SK-N-SH treated with all-trans-retinoic acid at 6 μM for 48 hours (cell line): ENCODE data around the gene BAG3.

Experiments used
- ATAC-seq: fragments of 200-7000 bp; cut with Tn5 transposase; 3 replicates; pipeline ENCODE4 v1.9.1; 2020; ENCODE audit warnings: mild to moderate bottlenecking, moderate library complexity
- BACH2 ChIP-seq: fragments of 250-450 bp; sonication (Bioruptor Pico); IDR thresholded peaks from 2 replicates; pipeline ENCODE4 v1.9.0; 2021; ENCODE audit warnings: mild to moderate bottlenecking, borderline replicate concordance
- ESRRG ChIP-seq: fragments of 250-450 bp; sonication (Bioruptor Pico); IDR thresholded peaks from 2 replicates; pipeline ENCODE4 v1.6.1; 2021; ENCODE audit warnings: mild to moderate bottlenecking
- GLIS3 ChIP-seq: fragments of 250-450 bp; sonication (Bioruptor Pico); IDR thresholded peaks from 2 replicates; pipeline ENCODE4 v1.5.0; 2020; ENCODE audit warnings: mild to moderate bottlenecking, moderate library complexity
- ISL1 ChIP-seq: fragments of 250-450 bp; sonication (Bioruptor Pico); IDR thresholded peaks from 2 replicates; pipeline ENCODE4 v2.1.2; 2022; ENCODE audit warnings: mild to moderate bottlenecking, moderate library complexity
- OSR1 ChIP-seq: fragments of 250-450 bp; sonication (Bioruptor Pico); IDR thresholded peaks from 2 replicates; pipeline ENCODE4 v1.8.0; 2022; ENCODE audit warnings: moderate library complexity, mild to moderate bottlenecking, inconsistent platforms
- PATZ1 ChIP-seq: fragments of 250-450 bp; sonication (Bioruptor Pico); IDR thresholded peaks from 2 replicates; pipeline ENCODE4 v1.8.0; 2020; ENCODE audit warnings: mild to moderate bottlenecking, moderate library complexity, borderline replicate concordance
- POU6F1 ChIP-seq: fragments of 250-450 bp; sonication (Bioruptor Pico); IDR thresholded peaks from 2 replicates; pipeline ENCODE4 v1.8.0; 2021; ENCODE audit warnings: low read depth, mild to moderate bottlenecking, moderate library complexity, borderline replicate concordance
- PPARA ChIP-seq: fragments of 250-450 bp; sonication (Bioruptor Pico); IDR thresholded peaks from 2 replicates; pipeline ENCODE4 v1.5.0; 2020; ENCODE audit warnings: mild to moderate bottlenecking, borderline replicate concordance
- SNAI2 ChIP-seq: fragments of 250-450 bp; sonication (Bioruptor Pico); IDR thresholded peaks from 2 replicates; pipeline ENCODE4 v1.5.0; 2020; ENCODE audit warnings: mild to moderate bottlenecking, moderate library complexity
- TCF4 ChIP-seq: fragments of 250-450 bp; sonication (Bioruptor Pico); IDR thresholded peaks from 2 replicates; pipeline ENCODE4 v1.8.0; 2021; ENCODE audit warnings: mild to moderate bottlenecking, moderate library complexity, borderline replicate concordance
- TOX ChIP-seq: fragments of 250-450 bp; sonication (Bioruptor Pico); IDR thresholded peaks from 2 replicates; pipeline ENCODE4 v1.8.0; 2021; ENCODE audit warnings: mild to moderate bottlenecking, moderate library complexity, borderline replicate concordance
- TSHZ2 ChIP-seq: fragments of 250-450 bp; sonication (Bioruptor Pico); IDR thresholded peaks from 2 replicates; pipeline ENCODE4 v1.5.0; 2020; ENCODE audit warnings: mild to moderate bottlenecking, moderate library complexity
- ZC3H10 ChIP-seq: fragments of 250-450 bp; sonication (Bioruptor Pico); IDR thresholded peaks from 2 replicates; pipeline ENCODE4 v1.5.1; 2021; ENCODE audit warnings: mild to moderate bottlenecking, moderate library complexity
- ZFP3 ChIP-seq: fragments of 250-450 bp; sonication (Bioruptor Pico); IDR thresholded peaks from 2 replicates; pipeline ENCODE4 v1.5.0; 2020; ENCODE audit warnings: mild to moderate bottlenecking, moderate library complexity
- ZFP30 ChIP-seq: fragments of 450-650 bp; formaldehyde crosslinking; IDR thresholded peaks from 2 replicates; pipeline ENCODE4 v1.5.0; 2022; ENCODE audit warnings: mild to moderate bottlenecking, moderate library complexity
- ZNF565 ChIP-seq: fragments of 450-650 bp; formaldehyde crosslinking; conservative IDR thresholded peaks from 2 replicates; pipeline ENCODE4 v1.5.0; 2020; ENCODE audit warnings: low read depth, mild to moderate bottlenecking, moderate library complexity
- ZNF70 ChIP-seq: fragments of 450-650 bp; formaldehyde crosslinking; IDR thresholded peaks from 2 replicates; pipeline ENCODE4 v1.5.0; 2020; ENCODE audit warnings: mild to moderate bottlenecking, moderate library complexity
- TF ChIP-seq, protein P1 (sequence below): fragments of 250-450 bp; sonication (Bioruptor Pico); IDR thresholded peaks from 2 replicates; pipeline ENCODE4 v1.5.1; 2020; ENCODE audit warnings: low read depth, mild to moderate bottlenecking, moderate library complexity
- TF ChIP-seq, protein P2 (sequence below): fragments of 250-450 bp; sonication (Bioruptor Pico); IDR thresholded peaks from 2 replicates; pipeline ENCODE4 v1.5.1; 2021; ENCODE audit warnings: mild to moderate bottlenecking, moderate library complexity

Gene BAG3

GRCh38 chr10:119673271-119673670 lies 22.1 kb downstream of the BAG3 start:
- peak; percentile 8; the same call in 1 of the 3 replicates for ATAC-seq
- TF ChIP-seq ESRRG (CRISPR knock-in tag) (no peak), TSHZ2 (CRISPR knock-in tag) (no peak), TOX (no peak), PPARA (CRISPR knock-in tag) (no peak), ZFP3 (CRISPR knock-in tag) (no peak), ZNF70 (CRISPR knock-in tag) (no peak), ZC3H10 (CRISPR knock-in tag) (no peak), TCF4 (no peak), SNAI2 (CRISPR knock-in tag) (no peak), ISL1 (CRISPR knock-in tag) (no peak)

- ATAC-seq = peak; percentile 44
- TF ChIP-seq PATZ1 (no peak), ISL1 (CRISPR knock-in tag) (no peak), OSR1 (CRISPR knock-in tag) (no peak), ESRRG (CRISPR knock-in tag) (no peak), TSHZ2 (CRISPR knock-in tag) (no peak), ZNF565 (CRISPR knock-in tag) (no peak), GLIS3 (no peak), ZNF70 (CRISPR knock-in tag) (no peak), ZFP30 (CRISPR knock-in tag) (no peak), BACH2 (no peak), ZFP3 (CRISPR knock-in tag) (no peak), PPARA (CRISPR knock-in tag) (no peak), SNAI2 (CRISPR knock-in tag) (no peak), POU6F1 (CRISPR knock-in tag) (no peak), TOX (no peak)
- TF ChIP-seq, protein P1, sequence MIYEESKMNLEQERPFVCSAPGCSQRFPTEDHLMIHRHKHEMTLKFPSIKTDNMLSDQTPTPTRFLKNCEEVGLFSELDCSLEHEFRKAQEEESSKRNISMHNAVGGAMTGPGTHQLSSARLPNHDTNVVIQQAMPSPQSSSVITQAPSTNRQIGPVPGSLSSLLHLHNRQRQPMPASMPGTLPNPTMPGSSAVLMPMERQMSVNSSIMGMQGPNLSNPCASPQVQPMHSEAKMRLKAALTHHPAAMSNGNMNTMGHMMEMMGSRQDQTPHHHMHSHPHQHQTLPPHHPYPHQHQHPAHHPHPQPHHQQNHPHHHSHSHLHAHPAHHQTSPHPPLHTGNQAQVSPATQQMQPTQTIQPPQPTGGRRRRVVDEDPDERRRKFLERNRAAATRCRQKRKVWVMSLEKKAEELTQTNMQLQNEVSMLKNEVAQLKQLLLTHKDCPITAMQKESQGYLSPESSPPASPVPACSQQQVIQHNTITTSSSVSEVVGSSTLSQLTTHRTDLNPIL (CRISPR knock-in tag) = no peak
- TF ChIP-seq, protein P2, sequence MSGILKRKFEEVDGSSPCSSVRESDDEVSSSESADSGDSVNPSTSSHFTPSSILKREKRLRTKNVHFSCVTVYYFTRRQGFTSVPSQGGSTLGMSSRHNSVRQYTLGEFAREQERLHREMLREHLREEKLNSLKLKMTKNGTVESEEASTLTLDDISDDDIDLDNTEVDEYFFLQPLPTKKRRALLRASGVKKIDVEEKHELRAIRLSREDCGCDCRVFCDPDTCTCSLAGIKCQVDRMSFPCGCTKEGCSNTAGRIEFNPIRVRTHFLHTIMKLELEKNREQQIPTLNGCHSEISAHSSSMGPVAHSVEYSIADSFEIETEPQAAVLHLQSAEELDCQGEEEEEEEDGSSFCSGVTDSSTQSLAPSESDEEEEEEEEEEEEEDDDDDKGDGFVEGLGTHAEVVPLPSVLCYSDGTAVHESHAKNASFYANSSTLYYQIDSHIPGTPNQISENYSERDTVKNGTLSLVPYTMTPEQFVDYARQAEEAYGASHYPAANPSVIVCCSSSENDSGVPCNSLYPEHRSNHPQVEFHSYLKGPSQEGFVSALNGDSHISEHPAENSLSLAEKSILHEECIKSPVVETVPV (CRISPR knock-in tag) = no peak
Measured at GRCh38 chr10:119675483-119676170, 24.4 kb downstream of the BAG3 start.
